NCI-H2107 treated with DMSO at 0.1 percent for 48 hours (cell line): Measurements from ENCODE around the gene PDPR.
"Not testable (repeated sequence)": the region's sequence is repeated elsewhere in the genome, so short reads cannot be mapped to it uniquely, and the experiment has no call there.

ENCODE experiments used
- DNase-seq: peaks from one replicate; lab custom pipeline; 2025; ENCODE audit not compliant: unreplicated experiment; lab: John Stamatoyannopoulos, UW

PDPR gene

GRCh38 chr16:70160821-70161220, 46.7 kb downstream of the PDPR start:
- no peak for DNase-seq

GRCh38 chr16:70161350-70161749, 47.2 kb downstream of the PDPR start:
- no peak for DNase-seq

- no peak for DNase-seq
These were observed 47.9 kb downstream of the PDPR start for GRCh38 chr16:70162041-70162451.

GRCh38 chr16:70163596-70163995, 49.5 kb downstream of the PDPR start:
- DNase-seq = no peak

GRCh38 chr16:70166688-70167087, 52.6 kb downstream of the PDPR start:
- not testable (repeated sequence) for DNase-seq

GRCh38 chr16:70173212-70173837, 59.2 kb downstream of the PDPR start, which contains the start of gene CLEC18C:
CLEC18C (plus strand) TSS chr16:70173787; CDS start chr16:70174279, 492 bp downstream.
- DNase-seq = not testable (repeated sequence)

GRCh38 chr16:70173916-70174315, 59.8 kb downstream of the PDPR start:
- DNase-seq = not testable (repeated sequence)

- DNase-seq = not testable (repeated sequence)
These were observed 60.3 kb downstream of the PDPR start for GRCh38 chr16:70174387-70174932.

GRCh38 chr16:70187858-70188607, 73.9 kb downstream of the PDPR start:
- not testable (repeated sequence) for DNase-seq

- DNase-seq = not testable (repeated sequence)
These were observed 74.4 kb downstream of the PDPR start for GRCh38 chr16:70188608-70188915.

GRCh38 chr16:70190574-70190973, 76.4 kb downstream of the PDPR start:
- DNase-seq = not testable (repeated sequence)

- not testable (repeated sequence) for DNase-seq
These were observed 82.7 kb downstream of the PDPR start for GRCh38 chr16:70196683-70197300.

- DNase-seq = not testable (repeated sequence)
These were observed 83.5 kb downstream of the PDPR start for GRCh38 chr16:70197611-70198010.

- not testable (repeated sequence) for DNase-seq
These were observed 84.1 kb downstream of the PDPR start for GRCh38 chr16:70198230-70198629.

GRCh38 chr16:70198666-70199065, 84.5 kb downstream of the PDPR start:
- not testable (repeated sequence) for DNase-seq

- DNase-seq = not testable (repeated sequence)
These were observed 85.0 kb downstream of the PDPR start for GRCh38 chr16:70199170-70199569.

- DNase-seq = not testable (repeated sequence)
These were observed 85.9 kb downstream of the PDPR start for GRCh38 chr16:70200063-70200462.

- not testable (repeated sequence) for DNase-seq
These were observed 89.4 kb downstream of the PDPR start for GRCh38 chr16:70203508-70203907.

- not testable (repeated sequence) for DNase-seq
These were observed 89.9 kb downstream of the PDPR start for GRCh38 chr16:70204010-70204409.

GRCh38 chr16:70204668-70205405, 90.7 kb downstream of the PDPR start:
- not testable (repeated sequence) for DNase-seq

- not testable (repeated sequence) for DNase-seq
These were observed 92.2 kb downstream of the PDPR start for GRCh38 chr16:70206382-70206781.
